Measurements from ENCODE around the gene FAM217A. TPM values are rescaled to one million over a fixed set of nuclear protein-coding genes. Genes with fewer than 3 reads are reported as not detected.

The FAM217A gene
- total and polyA plus RNA-seq, 12 donors = 0.17 TPM; not detected in 11

- intact Hi-C loops (cut with DNase I) = no loop called here
- Histone ChIP-seq H3K36me3 (replicated peaks in 1 of 2) (peaks cover 0 to 71% of the 10 kb centered on the region in 2 donors), H3K4me1 (replicated peaks in 1 of 2) (peaks cover 0 to 13% of the 10 kb centered on the region in 2 donors), H3K27me3 (no peaks in the 10 kb centered on the region), H3K27ac (no peak overlapping the region), H3K9me3 (replicated peaks in 1 of 3) (no peaks in the 10 kb centered on the region), H3K4me3 (no peak overlapping the region)
- no peak for TF ChIP-seq POLR2A (IDR thresholded peaks at IDR 0.05)
- no peak for TF ChIP-seq CTCF (IDR thresholded peaks at IDR 0.05)
- no peak for DNase-seq
- 53 to 83% (median 69%) methylated on average over 1 of the region's 1 CpG for whole genome bisulfite sequencing, 4 donors
Observed at GRCh38 chr6:4039348-4039747, 39.6 kb downstream of the FAM217A start.

GRCh38 chr6:4036581-4036980, 42.4 kb downstream of the FAM217A start:
- TF ChIP-seq CTCF (IDR thresholded peaks at IDR 0.05) (no peak), POLR2A (IDR thresholded peaks at IDR 0.05) (no peak)
- intact Hi-C loops (cut with DNase I) = no loop called here

GRCh38 chr6:4032475-4032874, 46.5 kb downstream of the FAM217A start:
- DNase-seq = no peak
- intact Hi-C loops (cut with DNase I) = no loop called here
- WGBS, 4 donors = 38 to 50% (median 41%) methylated on average over 9 of the region's 9 CpGs
- peaks cover 0 to 15% of the 10 kb centered on the region in 2 donors for H3K36me3 ChIP-seq (replicated peaks in 1 of 2)
- no peaks in the 10 kb centered on the region for H3K27me3 ChIP-seq
- peak overlapping the region in 1 of 4 donors; percentile 9 for H3K4me3 ChIP-seq
- no peaks in the 10 kb centered on the region for H3K9me3 ChIP-seq (replicated peaks in 1 of 3)
- peaks cover 7 to 46% of the 10 kb centered on the region in 2 donors for H3K4me1 ChIP-seq (replicated peaks in 1 of 2)
- TF ChIP-seq POLR2A (IDR thresholded peaks at IDR 0.05) (no peak), CTCF (IDR thresholded peaks at IDR 0.05) (no peak)
- H3K27ac ChIP-seq = no peak overlapping the region

More at GRCh38 chr6:4036581-4036980, 42.4 kb downstream of the FAM217A start:
- Histone ChIP-seq H3K9me3 (replicated peaks in 1 of 3) (no peaks in the 10 kb centered on the region), H3K36me3 (replicated peaks in 1 of 2) (peaks cover 0 to 57% of the 10 kb centered on the region in 2 donors), H3K27ac (no peak overlapping the region), H3K27me3 (no peaks in the 10 kb centered on the region), H3K4me1 (replicated peaks in 1 of 2) (peaks cover 7 to 37% of the 10 kb centered on the region in 2 donors), H3K4me3 (no peak overlapping the region)
- no peak for DNase-seq
- WGBS, 4 donors = 77 to 88% (median 81%) methylated on average over 5 of the region's 5 CpGs

GRCh38 chr6:4031442-4031841, 47.5 kb downstream of the FAM217A start:
- WGBS, 4 donors = 84 to 93% (median 91%) methylated on average over 1 of the region's 1 CpG
- no peak for DNase-seq
- Histone ChIP-seq H3K4me1 (replicated peaks in 1 of 2) (peaks cover 7 to 50% of the 10 kb centered on the region in 2 donors), H3K4me3 (no peak overlapping the region), H3K36me3 (replicated peaks in 1 of 2) (peaks cover 0 to 11% of the 10 kb centered on the region in 2 donors), H3K9me3 (replicated peaks in 1 of 3) (no peaks in the 10 kb centered on the region), H3K27ac (no peak overlapping the region), H3K27me3 (no peaks in the 10 kb centered on the region)
- TF ChIP-seq CTCF (IDR thresholded peaks at IDR 0.05) (no peak), POLR2A (IDR thresholded peaks at IDR 0.05) (no peak)
- intact Hi-C loops (cut with DNase I) = no loop called here

Measured in adrenal gland (tissue), 12 donors.